HEK293T (cell line): ENCODE data around the gene ABHD12.

Source experiments
- CTBP1 ChIP-seq: fragments of 450-650 bp; IDR thresholded peaks from 2 replicates; pipeline ENCODE4 v1.6.1; 2016; ENCODE audit warnings: borderline replicate concordance
- FOXA1 ChIP-seq: fragments of 450-650 bp; IDR thresholded peaks from 2 replicates; pipeline ENCODE4 v1.6.1; 2016; ENCODE audit warnings: mild to moderate bottlenecking
- SP1 ChIP-seq: fragments of 450-650 bp; IDR thresholded peaks from 2 replicates; pipeline ENCODE4 v1.6.1; 2017

GRCh38 chr20:25279403-25279802 is 111.2 kb downstream of the ABHD12 start:
- TF ChIP-seq CTBP1 (no peak), FOXA1 (no peak), SP1 (no peak)
